Measurements from ENCODE around the gene ADARB2. TPM values are rescaled to one million over a fixed set of nuclear protein-coding genes. Genes with fewer than 3 reads are reported as not detected.
A peak's percentile ranks its signal among the peaks of the same experiment; 100 is the strongest.

The ADARB2 gene
- total and polyA plus RNA-seq, 10 of the 15 experiments (the other 5 are each of a cell fraction or from before 2014, with no cell fraction given), result 0.02 to 4.1 (median 0.76) TPM

DNA sequence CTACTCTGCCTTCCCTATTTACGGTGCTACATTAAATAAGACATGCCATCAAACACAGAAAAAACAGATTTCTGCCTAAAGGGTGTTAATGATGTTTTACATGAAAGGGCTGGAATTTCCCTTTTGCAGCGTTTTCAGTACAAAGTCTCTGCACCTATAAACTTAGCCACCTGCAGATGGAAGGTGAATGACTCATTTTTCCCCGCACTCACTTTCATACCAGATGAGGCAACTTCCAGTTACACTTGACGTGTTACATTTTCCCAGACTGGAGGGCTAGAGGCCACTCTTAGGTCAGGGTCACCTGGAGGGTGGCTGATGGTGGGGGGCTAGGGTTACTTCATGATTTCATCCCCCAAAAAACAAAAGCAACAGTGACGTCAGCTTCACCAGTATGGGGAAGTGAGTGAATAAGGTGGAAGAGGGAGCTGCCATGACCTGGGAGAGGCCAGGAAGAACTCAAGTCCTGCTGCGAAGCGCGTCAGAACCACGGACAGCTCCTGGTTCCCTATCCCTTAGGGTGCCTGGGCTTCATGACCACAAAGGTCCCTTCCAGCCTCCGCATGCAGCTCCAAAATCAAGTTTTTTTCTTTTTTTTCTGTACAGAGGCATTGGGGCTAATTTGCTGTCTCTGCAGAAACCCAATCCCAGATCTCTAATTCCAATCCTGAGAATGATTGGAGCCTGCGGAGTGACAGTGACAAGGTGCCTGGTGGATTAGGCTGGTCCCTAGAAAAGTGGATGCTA lies 94.0 kb downstream of the ADARB2 start (continued):
- TF ChIP-seq TBL1XR1 (IDR thresholded peaks at IDR 0.05; ENCODE audit: low read depth, low read length) (peak; percentile 22; the same call in 1 of the 2 replicates), MYC (IDR thresholded peaks at IDR 0.05; ENCODE audit: insufficient read depth, insufficient read length, insufficient replicate concordance, low read length, severe bottlenecking) (no peak), GABPA (IDR thresholded peaks at IDR 0.05; ENCODE audit: low read depth) (0 out of 2 replicates have a peak, but pooled peaks have one; percentile 37), NR2F1 (conservative IDR thresholded peaks at IDR 0.05) (peak; percentile 95), NFIC (IDR thresholded peaks at IDR 0.05; ENCODE audit: low read depth, low read length) (peak; percentile 91), SRF (IDR thresholded peaks at IDR 0.05; ENCODE audit: low read depth in 2 of 2, low read length in 2 of 2) (0 out of 4 replicates have a peak, but pooled peaks of 1 of the 2 experiments have one; percentile 20), BCL11A (IDR thresholded peaks at IDR 0.05; ENCODE audit: low read depth, low read length) (peak; percentile 82), EED (IDR thresholded peaks at IDR 0.05; ENCODE audit: low read depth) (peak; percentile 93), POLR2AphosphoS2 (IDR thresholded peaks at IDR 0.05; ENCODE audit: low read depth, low read length) (no peak), ESRRA (IDR thresholded peaks at IDR 0.05; ENCODE audit: low read length) (0 out of 2 replicates have a peak, but pooled peaks have one; percentile 28), PML (IDR thresholded peaks at IDR 0.05; ENCODE audit: low read length) (peak; percentile 53; the same call in 1 of the 2 replicates), FOS (IDR thresholded peaks at IDR 0.05; ENCODE audit: borderline replicate concordance, extremely low read depth, insufficient read length) (no peak), STAT1 (conservative IDR thresholded peaks at IDR 0.05) (no peak), ZNF384 (IDR thresholded peaks at IDR 0.05; ENCODE audit: borderline replicate concordance, low read depth, low read length) (no peak), WRNIP1 (IDR thresholded peaks at IDR 0.05; ENCODE audit: borderline replicate concordance, low read depth, low read length) (no peak)
- TF ChIP-seq, protein P1, sequence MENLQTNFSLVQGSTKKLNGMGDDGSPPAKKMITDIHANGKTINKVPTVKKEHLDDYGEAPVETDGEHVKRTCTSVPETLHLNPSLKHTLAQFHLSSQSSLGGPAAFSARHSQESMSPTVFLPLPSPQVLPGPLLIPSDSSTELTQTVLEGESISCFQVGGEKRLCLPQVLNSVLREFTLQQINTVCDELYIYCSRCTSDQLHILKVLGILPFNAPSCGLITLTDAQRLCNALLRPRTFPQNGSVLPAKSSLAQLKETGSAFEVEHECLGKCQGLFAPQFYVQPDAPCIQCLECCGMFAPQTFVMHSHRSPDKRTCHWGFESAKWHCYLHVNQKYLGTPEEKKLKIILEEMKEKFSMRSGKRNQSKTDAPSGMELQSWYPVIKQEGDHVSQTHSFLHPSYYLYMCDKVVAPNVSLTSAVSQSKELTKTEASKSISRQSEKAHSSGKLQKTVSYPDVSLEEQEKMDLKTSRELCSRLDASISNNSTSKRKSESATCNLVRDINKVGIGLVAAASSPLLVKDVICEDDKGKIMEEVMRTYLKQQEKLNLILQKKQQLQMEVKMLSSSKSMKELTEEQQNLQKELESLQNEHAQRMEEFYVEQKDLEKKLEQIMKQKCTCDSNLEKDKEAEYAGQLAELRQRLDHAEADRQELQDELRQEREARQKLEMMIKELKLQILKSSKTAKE (IDR thresholded peaks at IDR 0.05; ENCODE audit: low read depth, poor library complexity, severe bottlenecking), result peak; percentile 57
- TF ChIP-seq, protein P2, sequence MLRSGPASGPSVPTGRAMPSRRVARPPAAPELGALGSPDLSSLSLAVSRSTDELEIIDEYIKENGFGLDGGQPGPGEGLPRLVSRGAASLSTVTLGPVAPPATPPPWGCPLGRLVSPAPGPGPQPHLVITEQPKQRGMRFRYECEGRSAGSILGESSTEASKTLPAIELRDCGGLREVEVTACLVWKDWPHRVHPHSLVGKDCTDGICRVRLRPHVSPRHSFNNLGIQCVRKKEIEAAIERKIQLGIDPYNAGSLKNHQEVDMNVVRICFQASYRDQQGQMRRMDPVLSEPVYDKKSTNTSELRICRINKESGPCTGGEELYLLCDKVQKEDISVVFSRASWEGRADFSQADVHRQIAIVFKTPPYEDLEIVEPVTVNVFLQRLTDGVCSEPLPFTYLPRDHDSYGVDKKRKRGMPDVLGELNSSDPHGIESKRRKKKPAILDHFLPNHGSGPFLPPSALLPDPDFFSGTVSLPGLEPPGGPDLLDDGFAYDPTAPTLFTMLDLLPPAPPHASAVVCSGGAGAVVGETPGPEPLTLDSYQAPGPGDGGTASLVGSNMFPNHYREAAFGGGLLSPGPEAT (IDR thresholded peaks at IDR 0.05; ENCODE audit: low read depth), result peak; percentile 94
- TF ChIP-seq, protein P3, sequence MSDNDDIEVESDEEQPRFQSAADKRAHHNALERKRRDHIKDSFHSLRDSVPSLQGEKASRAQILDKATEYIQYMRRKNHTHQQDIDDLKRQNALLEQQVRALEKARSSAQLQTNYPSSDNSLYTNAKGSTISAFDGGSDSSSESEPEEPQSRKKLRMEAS (IDR thresholded peaks at IDR 0.05; ENCODE audit: low read depth, low read length), result no peak
- TF ChIP-seq, protein P4, sequence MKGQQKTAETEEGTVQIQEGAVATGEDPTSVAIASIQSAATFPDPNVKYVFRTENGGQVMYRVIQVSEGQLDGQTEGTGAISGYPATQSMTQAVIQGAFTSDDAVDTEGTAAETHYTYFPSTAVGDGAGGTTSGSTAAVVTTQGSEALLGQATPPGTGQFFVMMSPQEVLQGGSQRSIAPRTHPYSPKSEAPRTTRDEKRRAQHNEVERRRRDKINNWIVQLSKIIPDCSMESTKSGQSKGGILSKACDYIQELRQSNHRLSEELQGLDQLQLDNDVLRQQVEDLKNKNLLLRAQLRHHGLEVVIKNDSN (IDR thresholded peaks at IDR 0.05; ENCODE audit: borderline replicate concordance, extremely low read length, insufficient read depth, low read depth, low read length), result no peak
- TF ChIP-seq, protein P5, sequence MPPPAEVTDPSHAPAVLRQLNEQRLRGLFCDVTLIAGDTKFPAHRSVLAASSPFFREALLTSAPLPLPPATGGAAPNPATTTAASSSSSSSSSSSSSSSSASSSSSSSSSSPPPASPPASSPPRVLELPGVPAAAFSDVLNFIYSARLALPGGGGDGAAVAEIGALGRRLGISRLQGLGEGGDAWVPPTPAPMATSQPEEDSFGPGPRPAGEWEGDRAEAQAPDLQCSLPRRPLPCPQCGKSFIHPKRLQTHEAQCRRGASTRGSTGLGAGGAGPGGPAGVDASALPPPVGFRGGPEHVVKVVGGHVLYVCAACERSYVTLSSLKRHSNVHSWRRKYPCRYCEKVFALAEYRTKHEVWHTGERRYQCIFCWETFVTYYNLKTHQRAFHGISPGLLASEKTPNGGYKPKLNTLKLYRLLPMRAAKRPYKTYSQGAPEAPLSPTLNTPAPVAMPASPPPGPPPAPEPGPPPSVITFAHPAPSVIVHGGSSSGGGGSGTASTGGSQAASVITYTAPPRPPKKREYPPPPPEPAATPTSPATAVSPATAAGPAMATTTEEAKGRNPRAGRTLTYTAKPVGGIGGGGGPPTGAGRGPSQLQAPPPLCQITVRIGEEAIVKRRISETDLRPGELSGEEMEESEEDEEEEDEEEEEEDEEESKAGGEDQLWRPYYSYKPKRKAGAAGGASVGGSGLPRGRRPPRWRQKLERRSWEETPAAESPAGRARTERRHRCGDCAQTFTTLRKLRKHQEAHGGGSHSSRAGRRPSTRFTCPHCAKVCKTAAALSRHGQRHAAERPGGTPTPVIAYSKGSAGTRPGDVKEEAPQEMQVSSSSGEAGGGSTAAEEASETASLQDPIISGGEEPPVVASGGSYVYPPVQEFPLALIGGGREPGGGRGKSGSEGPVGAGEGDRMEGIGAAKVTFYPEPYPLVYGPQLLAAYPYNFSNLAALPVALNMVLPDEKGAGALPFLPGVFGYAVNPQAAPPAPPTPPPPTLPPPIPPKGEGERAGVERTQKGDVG (CRISPR knock-in tag; IDR thresholded peaks at IDR 0.05), result no peak

Data from GM12878 (cell line).